Liver (tissue), 3 donors: ENCODE results near the gene TOMM40L.

Experiments
- GABPA ChIP-seq, 2 donors: IDR thresholded peaks in 1 of 2; conservative IDR thresholded peaks in 1 of 2; 2 replicates each; pipeline ENCODE4 v1.6.1; 2016; ENCODE audit warnings: antibody characterized with exemption in 2 of 2, mild to moderate bottlenecking in 1 of 2, moderate library complexity in 1 of 2
- JUND ChIP-seq, 2 donors: IDR thresholded peaks; 2 replicates each; pipeline ENCODE4 v1.6.1; 2016; ENCODE audit warnings: antibody characterized with exemption in 2 of 2
- TF ChIP-seq, protein P1 (sequence below): fragments of 150-350 bp; IDR thresholded peaks from 2 replicates; pipeline ENCODE4 v1.5.1; 2017; ENCODE audit warnings: improper control_type of control experiment, low read depth, low read length; ENCODE audit not compliant: missing input control
- TF ChIP-seq, protein P2 (sequence below): IDR thresholded peaks from 2 replicates; pipeline ENCODE4 v1.6.1; 2016; ENCODE audit warnings: antibody characterized with exemption
- donor health status: healthy.
- donor health status: healthy.

DNA sequence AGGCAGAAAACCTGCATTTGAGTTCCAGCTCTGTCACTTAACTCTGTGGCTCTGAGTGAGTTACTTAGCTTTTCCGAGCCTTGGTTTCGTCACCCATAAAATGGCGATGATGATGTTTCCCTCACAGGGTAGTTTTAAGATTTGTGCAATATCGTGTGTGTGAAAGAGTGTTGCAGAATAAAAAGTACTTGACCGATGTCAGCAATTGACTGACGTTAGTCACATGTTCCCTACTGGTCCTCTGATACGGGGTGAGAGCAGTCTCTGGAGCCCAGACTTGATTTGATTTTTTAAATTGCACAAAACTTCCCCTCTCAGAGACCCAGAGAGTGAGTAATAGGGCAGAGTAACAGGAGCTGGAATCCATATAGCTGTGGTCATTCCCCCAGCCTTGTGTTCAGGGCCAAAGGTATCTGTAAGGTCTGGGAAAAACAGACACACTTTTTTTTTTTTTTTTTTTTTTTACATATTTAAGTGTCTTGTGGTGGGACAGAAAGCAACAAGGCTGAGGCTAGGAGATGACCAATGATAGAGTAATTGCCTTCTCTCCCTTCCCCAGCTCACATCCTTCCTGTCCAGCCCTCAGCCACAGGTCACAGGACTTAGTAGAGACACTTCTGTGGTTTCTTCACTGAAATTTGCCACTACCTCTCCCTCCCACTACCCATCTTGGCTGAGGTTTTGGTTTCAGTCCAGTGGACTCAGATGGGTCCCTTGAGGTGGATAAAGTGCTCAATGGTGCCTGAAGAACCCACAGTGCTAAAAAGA is 8.7 kb upstream of the TOMM40L start:
- TF ChIP-seq, protein P1, sequence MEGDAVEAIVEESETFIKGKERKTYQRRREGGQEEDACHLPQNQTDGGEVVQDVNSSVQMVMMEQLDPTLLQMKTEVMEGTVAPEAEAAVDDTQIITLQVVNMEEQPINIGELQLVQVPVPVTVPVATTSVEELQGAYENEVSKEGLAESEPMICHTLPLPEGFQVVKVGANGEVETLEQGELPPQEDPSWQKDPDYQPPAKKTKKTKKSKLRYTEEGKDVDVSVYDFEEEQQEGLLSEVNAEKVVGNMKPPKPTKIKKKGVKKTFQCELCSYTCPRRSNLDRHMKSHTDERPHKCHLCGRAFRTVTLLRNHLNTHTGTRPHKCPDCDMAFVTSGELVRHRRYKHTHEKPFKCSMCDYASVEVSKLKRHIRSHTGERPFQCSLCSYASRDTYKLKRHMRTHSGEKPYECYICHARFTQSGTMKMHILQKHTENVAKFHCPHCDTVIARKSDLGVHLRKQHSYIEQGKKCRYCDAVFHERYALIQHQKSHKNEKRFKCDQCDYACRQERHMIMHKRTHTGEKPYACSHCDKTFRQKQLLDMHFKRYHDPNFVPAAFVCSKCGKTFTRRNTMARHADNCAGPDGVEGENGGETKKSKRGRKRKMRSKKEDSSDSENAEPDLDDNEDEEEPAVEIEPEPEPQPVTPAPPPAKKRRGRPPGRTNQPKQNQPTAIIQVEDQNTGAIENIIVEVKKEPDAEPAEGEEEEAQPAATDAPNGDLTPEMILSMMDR = no peak
- TF ChIP-seq JUND (IDR thresholded peaks at IDR 0.05) (peak in 1 of 2 donors; percentile 49), GABPA (IDR thresholded peaks at IDR 0.05 in 1 of 2, conservative IDR thresholded peaks at IDR 0.05 in 1 of 2) (peak in 1 of 2 donors; percentile 37)
- TF ChIP-seq, protein P2, sequence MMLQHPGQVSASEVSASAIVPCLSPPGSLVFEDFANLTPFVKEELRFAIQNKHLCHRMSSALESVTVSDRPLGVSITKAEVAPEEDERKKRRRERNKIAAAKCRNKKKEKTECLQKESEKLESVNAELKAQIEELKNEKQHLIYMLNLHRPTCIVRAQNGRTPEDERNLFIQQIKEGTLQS = peak; percentile 85
